Esophagus (tissue), 2 donors: ENCODE data around the gene HECTD4. TPM values are rescaled to one million over a fixed set of nuclear protein-coding genes. Genes with fewer than 3 reads are reported as not detected.

Experiments
- H3K27ac ChIP-seq, 2 donors: one replicate each; pipeline ENCODE4 v1.5.1; 2013; ENCODE audit warnings: low read depth in 2 of 2, mild to moderate bottlenecking in 2 of 2, inconsistent platforms in 1 of 2, low read length in 1 of 2, moderate library complexity in 1 of 2
- H3K27me3 ChIP-seq, 2 donors: one replicate each; pipeline ENCODE4 v1.6.1; 2013; ENCODE audit warnings: low read length in 2 of 2, control low read depth in 1 of 2, mild to moderate bottlenecking in 1 of 2; ENCODE audit not compliant: insufficient read depth in 2 of 2, control insufficient read depth in 1 of 2
- H3K36me3 ChIP-seq, 2 donors: one replicate each; pipeline ENCODE4 v1.6.1; 2013; ENCODE audit warnings: low read length in 1 of 2; ENCODE audit not compliant: control insufficient read depth in 2 of 2, insufficient read depth in 2 of 2
- H3K4me1 ChIP-seq, 2 donors: one replicate each; pipeline ENCODE4 v1.6.1; 2013; ENCODE audit warnings: low read length in 1 of 2; ENCODE audit not compliant: control insufficient read depth in 2 of 2, insufficient read depth in 2 of 2
- H3K4me3 ChIP-seq, 2 donors: one replicate each; pipeline ENCODE4 v1.5.1; 2013; ENCODE audit warnings: low read length in 2 of 2, mild to moderate bottlenecking in 2 of 2, low read depth in 1 of 2, moderate library complexity in 1 of 2
- H3K9me3 ChIP-seq, 2 donors: one replicate each; pipeline ENCODE4 v1.6.1; 2013; ENCODE audit warnings: mild to moderate bottlenecking in 2 of 2, low read depth in 1 of 2, low read length in 1 of 2, moderate library complexity in 1 of 2; ENCODE audit not compliant: control insufficient read depth in 2 of 2, insufficient read depth in 1 of 2
- WGBS, 2 donors: extraction: QIAGEN DNeasy Blood & Tissue Kit; methylation state at CpG; one replicate each; pipeline ENCODE4 v1.1.7; 2013; 5-methylcytosine and 5-hydroxymethylcytosine counted together
- polyA plus RNA-seq, 2 donors: library from polyadenylated mRNA; stranded (reverse); fragments of 200-250 nt; gene quantifications; one replicate each; pipeline ENCODE4 v1.2.3, GENCODE V29; 2013
- donor health status: healthy with polysubstance abuse.
- donor health status: Bipolar disorder and iron deficiency.

HECTD4 gene
- polyA plus RNA-seq, 2 donors = 10.7 to 29.0 TPM

GRCh38 chr12:112296183-112296582 is 86.0 kb downstream of the HECTD4 start:
- peaks cover 13 to 14% of the 10 kb centered on the region in 2 donors for H3K36me3 ChIP-seq
- H3K27ac ChIP-seq = no peak overlapping the region
- no peaks in the 10 kb centered on the region for H3K27me3 ChIP-seq
- H3K4me1 ChIP-seq = no peaks in the 10 kb centered on the region
- no peaks in the 10 kb centered on the region for H3K9me3 ChIP-seq
- no peak overlapping the region for H3K4me3 ChIP-seq
- WGBS, 2 donors = 99% methylated on average over 3 of the region's 3 CpGs

- Histone ChIP-seq H3K4me3 (no peak overlapping the region), H3K36me3 (peaks cover 13 to 14% of the 10 kb centered on the region in 2 donors), H3K27ac (no peak overlapping the region), H3K4me1 (no peaks in the 10 kb centered on the region), H3K9me3 (no peaks in the 10 kb centered on the region), H3K27me3 (no peaks in the 10 kb centered on the region)
- 85 to 88% methylated on average over 9 of the region's 9 CpGs for WGBS, 2 donors
These were observed 87.4 kb downstream of the HECTD4 start for GRCh38 chr12:112294793-112295192.

GRCh38 chr12:112288638-112289037 is 93.6 kb downstream of the HECTD4 start:
- no peaks in the 10 kb centered on the region for H3K36me3 ChIP-seq
- WGBS, 2 donors = 97 to 100% methylated on average over 1 of the region's 1 CpG
- no peak overlapping the region for H3K4me3 ChIP-seq
- no peak overlapping the region for H3K27ac ChIP-seq
- peaks cover 0 to 5% of the 10 kb centered on the region in 2 donors for H3K9me3 ChIP-seq
- H3K4me1 ChIP-seq = no peaks in the 10 kb centered on the region
- no peaks in the 10 kb centered on the region for H3K27me3 ChIP-seq

GRCh38 chr12:112285600-112286401 is 96.4 kb downstream of the HECTD4 start:
- Histone ChIP-seq H3K4me3 (no peak overlapping the region), H3K9me3 (peaks cover 0 to 5% of the 10 kb centered on the region in 2 donors), H3K36me3 (no peaks in the 10 kb centered on the region), H3K27me3 (no peaks in the 10 kb centered on the region), H3K4me1 (no peaks in the 10 kb centered on the region), H3K27ac (no peak overlapping the region)
- 78 to 89% methylated on average over 5 of the region's 5 CpGs for WGBS, 2 donors

GRCh38 chr12:112283546-112283945 is 98.7 kb downstream of the HECTD4 start:
- no peak overlapping the region for H3K4me3 ChIP-seq
- H3K9me3 ChIP-seq = peaks cover 0 to 2% of the 10 kb centered on the region in 2 donors
- no peaks in the 10 kb centered on the region for H3K36me3 ChIP-seq
- 35 to 43% methylated on average over 2 of the region's 2 CpGs for WGBS, 2 donors
- no peaks in the 10 kb centered on the region for H3K27me3 ChIP-seq
- no peaks in the 10 kb centered on the region for H3K4me1 ChIP-seq
- H3K27ac ChIP-seq = no peak overlapping the region

- 52 to 71% methylated on average over 8 of the region's 8 CpGs for WGBS, 2 donors
These were observed 99.3 kb downstream of the HECTD4 start for GRCh38 chr12:112282920-112283319.

GRCh38 chr12:112275836-112276235 is 106.4 kb downstream of the HECTD4 start:
- 92 to 98% methylated on average over 3 of the region's 3 CpGs for WGBS, 2 donors
- Histone ChIP-seq H3K27me3 (no peaks in the 10 kb centered on the region), H3K4me1 (no peaks in the 10 kb centered on the region), H3K9me3 (no peaks in the 10 kb centered on the region), H3K36me3 (peaks cover 2 to 10% of the 10 kb centered on the region in 2 donors), H3K27ac (no peak overlapping the region), H3K4me3 (no peak overlapping the region)

More at GRCh38 chr12:112282920-112283319, 99.3 kb downstream of the HECTD4 start:
- H3K27me3 ChIP-seq = no peaks in the 10 kb centered on the region
- peak overlapping the region in 1 of 2 donors; percentile 43 for H3K27ac ChIP-seq
- no peaks in the 10 kb centered on the region for H3K36me3 ChIP-seq
- no peaks in the 10 kb centered on the region for H3K9me3 ChIP-seq
- no peak overlapping the region for H3K4me3 ChIP-seq
- no peaks in the 10 kb centered on the region for H3K4me1 ChIP-seq

GRCh38 chr12:112275207-112275606 is 107.0 kb downstream of the HECTD4 start:
- peaks cover 4 to 10% of the 10 kb centered on the region in 2 donors for H3K36me3 ChIP-seq
- H3K9me3 ChIP-seq = no peaks in the 10 kb centered on the region
- no peak overlapping the region for H3K27ac ChIP-seq
- no peaks in the 10 kb centered on the region for H3K27me3 ChIP-seq
- 76 to 93% methylated on average over 2 of the region's 2 CpGs for WGBS, 2 donors
- no peak overlapping the region for H3K4me3 ChIP-seq
- H3K4me1 ChIP-seq = no peaks in the 10 kb centered on the region

GRCh38 chr12:112270673-112271072 is 111.6 kb downstream of the HECTD4 start:
- 48 to 64% methylated on average over 1 of the region's 1 CpG for whole genome bisulfite sequencing, 2 donors
- Histone ChIP-seq H3K36me3 (peaks cover 9 to 10% of the 10 kb centered on the region in 2 donors), H3K27me3 (no peaks in the 10 kb centered on the region), H3K4me1 (no peaks in the 10 kb centered on the region), H3K4me3 (no peak overlapping the region), H3K27ac (no peak overlapping the region), H3K9me3 (no peaks in the 10 kb centered on the region)

GRCh38 chr12:112266473-112266872 is 115.8 kb downstream of the HECTD4 start:
- Histone ChIP-seq H3K4me1 (no peaks in the 10 kb centered on the region), H3K36me3 (peaks cover 0 to 9% of the 10 kb centered on the region in 2 donors), H3K4me3 (no peak overlapping the region), H3K27me3 (no peaks in the 10 kb centered on the region), H3K9me3 (no peaks in the 10 kb centered on the region), H3K27ac (no peak overlapping the region)
- 95 to 100% methylated on average over 2 of the region's 2 CpGs for WGBS, 2 donors
